Stimulated activated CD4-positive, alpha-beta T cell treated with anti-CD3 and anti-CD28 coated beads, Interleukin-1b, Interleukin-23, amount 100 ng/mL, for 24 hours (primary cell): ENCODE results near the gene GBP7.
"Not testable (repeated sequence)": the region's sequence is repeated elsewhere in the genome, so short reads cannot be mapped to it uniquely, and the experiment has no call there.

ENCODE experiments used
- DNase-seq, 4 experiments: peaks; one replicate each; pipeline ENCODE4 v3.0.0-alpha.2; 2020; ENCODE audit warnings: low read depth in 4 of 4, low spot score in 1 of 4

The GBP7 gene

DNA sequence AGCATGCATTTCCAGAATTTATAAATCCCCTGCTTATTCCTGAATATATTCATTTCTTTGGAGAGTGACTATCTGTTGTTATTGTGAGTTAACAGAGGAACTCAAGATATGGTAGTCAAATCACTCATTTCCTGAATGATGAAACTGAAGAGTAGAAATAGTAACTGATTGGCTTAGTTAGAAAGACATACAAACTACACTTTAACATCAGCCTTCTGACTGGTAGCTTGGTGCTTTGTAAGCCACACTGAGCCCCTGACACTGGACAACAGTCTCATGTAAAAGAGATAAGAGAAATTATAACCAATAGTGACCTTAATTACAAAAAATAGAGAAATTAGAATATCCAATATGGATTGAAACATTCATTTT lies 4.8 kb downstream of the GBP7 start:
- DNase-seq = no peak

DNA sequence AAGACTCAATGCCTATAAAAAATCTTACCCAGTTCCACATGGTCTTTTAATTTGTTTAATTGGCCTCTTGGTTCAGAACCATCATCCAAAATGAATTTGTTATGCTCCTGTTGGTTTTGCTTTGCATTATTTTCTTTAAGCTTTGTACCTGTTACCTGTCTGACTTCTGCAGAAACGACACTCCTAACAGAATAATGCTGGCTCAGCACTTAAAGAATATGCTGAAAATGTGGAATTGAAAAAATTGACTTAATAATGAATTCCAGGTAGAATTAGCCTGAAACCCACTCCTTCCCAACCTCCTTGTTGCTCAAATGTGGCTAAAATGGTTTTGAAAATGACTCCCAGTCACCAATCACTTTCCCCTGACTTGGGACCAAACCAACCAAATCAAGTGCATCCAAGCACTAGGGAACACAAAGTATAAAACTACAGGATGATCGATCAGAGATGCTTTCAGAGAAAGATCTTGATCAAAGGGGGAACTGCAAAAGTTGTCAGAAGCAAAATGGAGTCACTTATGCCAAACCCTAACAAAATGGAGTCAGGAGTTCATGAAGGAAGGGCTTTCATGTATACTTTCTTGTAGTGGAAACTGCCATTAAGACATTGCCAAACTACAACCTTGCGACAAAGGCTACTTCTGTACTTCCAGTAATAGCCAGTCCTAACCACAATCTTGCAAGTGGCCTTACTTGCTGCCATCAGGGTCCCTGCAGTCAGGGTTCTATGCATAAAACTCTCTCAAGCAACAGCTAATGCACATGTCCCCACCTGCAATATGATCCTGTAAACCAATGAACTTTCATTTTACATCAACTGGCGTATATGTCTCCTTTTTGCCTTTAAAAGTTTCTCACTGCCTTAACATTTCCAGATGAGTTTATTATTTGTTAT lies 5.4 kb downstream of the GBP7 start:
- DNase-seq = no peak

DNA sequence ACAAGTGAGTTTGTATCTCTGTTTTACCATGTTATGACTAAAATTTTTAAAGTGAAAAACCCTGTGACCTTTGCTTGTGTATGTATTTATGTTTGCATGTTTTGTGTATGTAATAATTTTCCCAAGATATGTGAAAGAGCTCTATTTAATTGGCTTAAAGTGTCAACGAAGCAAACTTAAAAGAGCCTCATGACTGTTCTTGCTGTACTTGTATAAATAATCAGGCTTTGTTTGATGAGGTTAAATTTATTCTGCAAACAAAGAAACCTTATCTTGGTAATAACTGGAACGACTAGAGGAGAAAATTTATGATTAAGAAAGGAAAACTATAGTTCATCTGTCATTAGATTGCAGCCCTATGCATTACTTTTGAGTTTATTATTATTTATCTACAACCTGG lies 6.6 kb downstream of the GBP7 start:
- DNase-seq = no peak

DNA sequence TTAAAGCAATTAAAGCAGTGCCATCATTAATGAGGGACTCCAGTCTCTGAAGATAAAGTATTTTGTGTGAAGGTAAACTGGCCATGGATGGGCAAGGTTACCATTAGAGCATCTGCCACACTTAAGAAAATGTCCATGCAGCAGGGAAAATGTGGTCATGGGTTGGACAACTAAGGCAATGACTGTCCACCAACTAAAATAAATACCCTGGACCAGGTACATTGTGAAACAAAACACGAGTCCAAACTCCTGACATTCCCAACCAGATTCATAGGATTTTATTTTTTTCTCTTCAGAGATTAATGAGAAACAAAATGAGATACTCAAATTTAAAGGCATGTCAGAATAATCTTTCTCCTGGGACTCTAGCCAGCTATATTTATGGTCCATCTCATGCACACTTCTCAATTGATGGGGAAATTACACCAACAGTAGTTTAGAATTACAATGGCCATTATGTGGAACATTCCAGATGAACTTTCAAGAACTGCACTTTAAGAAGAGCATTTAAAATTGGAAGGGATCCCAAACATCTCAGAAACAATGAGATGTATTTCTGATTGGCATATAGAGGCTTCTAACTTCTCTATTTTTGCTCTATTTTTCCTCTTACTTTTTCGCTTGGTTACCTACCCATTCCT lies 8.1 kb downstream of the GBP7 start:
- no peak for DNase-seq

DNA sequence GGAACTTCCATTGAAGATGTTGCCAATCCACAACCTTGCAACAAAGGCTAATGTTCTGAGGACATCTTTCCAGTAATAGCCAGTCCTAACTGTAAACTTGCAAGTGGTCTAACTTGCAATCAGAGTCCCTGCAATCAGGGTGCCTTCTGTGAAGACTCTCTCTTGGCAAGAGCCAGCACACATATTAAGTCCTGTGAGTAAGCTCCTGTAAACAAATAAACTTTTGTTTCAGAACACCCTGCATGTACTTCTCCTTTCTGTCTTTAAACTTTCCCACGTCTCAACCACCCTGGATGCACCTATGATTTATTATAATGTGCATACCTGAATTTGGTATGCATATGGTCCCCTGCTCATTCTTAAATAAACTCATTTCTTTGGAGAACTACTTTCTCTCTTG lies 9.1 kb downstream of the GBP7 start:
- DNase-seq = no peak

DNA sequence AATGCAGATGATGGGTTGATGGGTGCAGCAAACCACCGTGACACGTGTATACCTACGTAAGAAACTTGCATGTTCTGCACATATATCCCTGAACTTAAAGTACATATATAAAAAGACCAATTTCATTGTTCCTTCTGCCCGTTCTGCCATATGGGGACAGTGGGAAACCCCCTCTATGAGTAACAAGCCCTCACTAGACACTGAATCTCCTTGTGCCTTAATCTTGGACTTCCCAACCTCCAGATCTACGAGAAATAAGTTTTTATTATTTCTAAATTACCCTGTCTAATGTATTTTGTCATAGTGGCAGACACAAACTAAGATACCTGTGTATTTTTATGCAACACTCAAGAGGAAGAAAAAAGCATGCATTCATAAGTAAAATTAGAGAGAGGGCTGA lies 10.0 kb downstream of the GBP7 start:
- no peak for DNase-seq

DNA sequence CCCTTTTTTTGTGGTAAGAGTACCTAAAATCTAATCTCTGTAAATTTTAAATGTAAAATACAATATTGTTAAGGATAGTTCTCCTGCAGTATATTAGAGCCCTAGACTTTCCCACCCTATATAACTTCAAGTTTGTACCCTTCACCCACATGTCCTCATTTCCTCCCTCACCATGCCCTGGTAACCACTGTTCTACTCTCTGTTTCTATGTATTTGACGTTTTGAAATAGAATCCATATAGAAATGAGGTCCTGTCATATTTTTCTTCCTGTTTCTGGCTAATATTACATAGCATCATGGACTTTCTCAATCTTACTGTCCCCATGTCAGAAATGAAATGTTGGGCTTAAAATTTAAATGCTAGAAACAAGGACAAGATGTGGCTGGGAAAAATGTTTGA lies 24.8 kb downstream of the GBP7 start:
- DNase-seq = no peak

DNA sequence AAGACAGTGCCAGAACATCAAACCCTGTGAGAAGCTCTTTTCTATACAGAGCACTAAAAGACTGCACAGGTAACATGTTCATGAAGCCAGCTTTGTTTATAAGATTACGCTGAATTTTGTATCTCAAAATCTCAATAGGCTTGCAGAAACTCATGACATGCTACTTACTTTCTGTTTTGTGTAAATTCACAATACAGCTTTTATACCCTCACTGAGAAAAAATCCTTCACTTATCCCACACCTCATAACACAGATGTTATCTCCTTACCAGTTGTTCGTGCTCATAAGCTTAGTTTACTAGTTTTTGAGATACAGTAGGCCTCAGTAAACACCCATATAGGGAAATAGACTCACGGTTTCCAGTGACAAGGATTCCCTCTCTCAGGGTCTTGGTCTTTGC lies 25.8 kb downstream of the GBP7 start:
- no peak for DNase-seq

DNA sequence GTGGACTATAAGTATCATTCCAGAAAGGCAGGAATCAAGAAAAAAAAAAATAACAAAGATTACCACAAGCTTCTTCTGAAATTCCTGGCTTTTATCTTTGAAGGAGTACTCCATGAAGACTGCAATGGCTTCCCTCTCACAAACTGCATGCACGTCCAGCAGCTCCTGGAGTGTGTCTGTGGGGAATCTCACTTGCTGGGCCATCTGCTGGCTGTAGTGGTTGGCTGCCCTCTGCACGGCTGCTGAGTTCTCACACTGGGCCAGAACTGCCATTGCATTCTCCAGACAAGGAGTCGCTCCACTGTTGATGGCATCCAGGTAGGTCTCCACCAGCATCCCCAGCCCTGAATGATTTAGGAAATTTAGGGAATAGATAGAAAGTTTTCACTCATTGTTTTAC lies 26.6 kb downstream of the GBP7 start:
- DNase-seq = no peak

DNA sequence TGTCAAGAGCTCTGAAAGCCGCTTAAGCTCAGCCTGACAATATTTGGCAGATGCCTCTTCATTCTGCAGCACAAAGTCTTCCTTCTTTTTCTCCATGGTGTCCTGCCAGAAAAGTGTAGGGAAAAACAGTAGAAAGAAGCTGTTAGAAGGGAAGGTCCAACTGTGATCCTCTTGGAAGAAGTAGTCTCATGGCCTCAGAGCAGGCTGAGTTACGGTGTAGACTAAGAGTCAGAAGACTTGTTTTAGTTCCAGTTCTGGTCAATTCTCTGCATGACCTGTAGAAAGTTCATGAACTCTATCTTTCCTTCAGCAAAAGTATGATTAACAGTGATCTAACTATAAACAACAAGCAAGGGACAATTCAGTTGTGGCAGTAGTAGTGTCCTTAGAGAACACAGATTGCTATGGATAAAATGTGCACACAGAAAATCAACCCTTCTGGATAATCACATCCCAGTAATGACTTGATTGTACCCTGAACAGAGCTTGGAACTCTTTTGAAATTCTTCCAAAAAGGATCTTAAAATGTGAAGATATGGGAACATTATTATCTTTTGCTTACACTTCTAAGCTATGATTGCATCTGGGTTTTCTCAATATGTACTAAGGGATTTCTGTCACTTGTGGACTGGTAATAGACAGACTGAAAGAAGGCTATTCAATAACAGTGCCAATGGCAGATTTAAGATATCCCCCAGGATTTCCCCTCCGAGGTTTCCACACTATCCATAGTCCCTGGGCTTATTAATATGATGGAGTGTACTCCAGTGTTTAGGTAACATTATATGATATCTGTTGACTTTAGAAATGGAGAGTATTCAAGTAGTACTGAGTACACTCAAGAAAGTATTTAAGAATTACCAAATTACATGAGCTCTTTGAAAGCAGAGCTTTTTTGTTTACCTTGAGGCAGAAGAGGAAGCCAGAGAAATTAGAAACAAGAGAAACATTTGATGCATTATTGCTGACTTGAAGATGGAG lies 27.8 kb downstream of the GBP7 start:
- DNase-seq = no peak

DNA sequence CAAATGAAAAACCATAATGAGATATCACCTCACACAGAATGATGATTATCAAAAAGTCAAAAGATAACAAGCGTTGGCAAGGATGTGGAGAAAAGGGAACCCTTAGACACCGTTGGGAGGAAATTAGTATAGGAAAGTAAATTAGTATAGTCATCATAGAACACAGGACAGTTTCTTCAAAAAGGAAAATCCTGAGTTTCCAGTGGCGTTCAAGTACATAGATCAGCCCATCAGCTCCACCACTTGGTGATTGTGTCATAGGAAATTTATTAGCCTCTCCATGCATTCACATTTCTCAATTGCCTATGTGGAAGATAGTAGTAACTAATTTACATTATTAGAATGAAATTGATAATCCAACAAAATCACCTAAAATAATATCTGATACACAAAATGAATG lies 29.1 kb downstream of the GBP7 start:
- DNase-seq = no peak

DNA sequence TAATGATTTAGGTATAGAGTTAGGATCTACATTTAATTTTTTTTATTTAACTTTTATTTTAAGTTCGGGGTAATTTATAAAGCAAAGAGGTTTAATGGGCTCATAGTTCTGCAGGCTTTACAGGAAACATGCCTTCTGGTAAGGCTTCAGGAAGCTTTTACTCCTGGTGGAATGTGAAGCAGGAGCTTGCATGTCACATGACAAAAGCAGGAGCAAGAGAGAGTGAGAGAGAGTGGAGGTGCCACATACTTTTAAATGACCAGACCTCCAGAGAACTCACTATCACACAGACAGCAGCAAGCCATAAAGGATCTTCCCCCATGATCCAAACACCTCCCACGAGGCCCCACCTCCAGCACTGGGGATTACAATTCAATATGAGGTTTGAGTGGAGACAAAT lies 32.3 kb downstream of the GBP7 start:
- DNase-seq = no peak

DNA sequence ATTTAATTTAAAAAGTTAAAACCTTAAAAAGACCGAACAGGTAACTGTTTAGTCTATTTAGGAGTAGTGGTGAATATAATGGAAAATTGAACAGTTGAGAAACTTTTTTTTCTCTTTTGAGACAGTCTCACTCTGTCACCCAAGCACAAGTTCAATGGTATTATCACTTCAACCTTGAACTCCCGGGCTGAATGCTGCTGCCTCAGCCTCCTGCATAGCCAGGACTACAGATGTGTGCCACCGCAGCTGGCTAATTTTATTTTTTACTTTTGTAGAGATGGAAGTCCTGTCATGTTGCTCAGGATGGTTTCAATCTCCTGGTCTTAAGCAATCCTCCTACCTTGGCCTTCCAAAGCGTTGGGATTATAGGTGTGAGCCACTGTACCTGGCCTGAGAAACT lies 33.6 kb downstream of the GBP7 start:
- DNase-seq = no peak

DNA sequence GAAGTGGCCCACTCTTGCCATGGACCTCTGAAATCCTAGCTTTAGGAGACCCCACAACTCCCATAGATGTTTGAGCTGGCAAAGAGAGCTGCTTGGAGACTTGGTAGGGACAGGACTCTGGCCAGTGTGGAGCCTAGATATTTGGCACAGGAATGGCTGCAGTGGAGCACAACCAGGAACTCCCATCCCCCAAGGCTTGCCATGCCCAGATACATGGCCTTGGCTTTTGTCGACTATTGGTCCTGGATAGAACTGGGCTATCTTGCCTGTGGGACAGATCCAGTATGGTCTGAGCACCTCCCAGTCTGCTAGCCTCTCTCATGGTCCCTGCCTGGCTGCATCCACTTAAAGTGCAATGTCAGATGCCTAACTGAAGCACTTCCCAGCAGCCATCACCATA lies 42.1 kb downstream of the GBP7 start:
- DNase-seq = no peak

DNA sequence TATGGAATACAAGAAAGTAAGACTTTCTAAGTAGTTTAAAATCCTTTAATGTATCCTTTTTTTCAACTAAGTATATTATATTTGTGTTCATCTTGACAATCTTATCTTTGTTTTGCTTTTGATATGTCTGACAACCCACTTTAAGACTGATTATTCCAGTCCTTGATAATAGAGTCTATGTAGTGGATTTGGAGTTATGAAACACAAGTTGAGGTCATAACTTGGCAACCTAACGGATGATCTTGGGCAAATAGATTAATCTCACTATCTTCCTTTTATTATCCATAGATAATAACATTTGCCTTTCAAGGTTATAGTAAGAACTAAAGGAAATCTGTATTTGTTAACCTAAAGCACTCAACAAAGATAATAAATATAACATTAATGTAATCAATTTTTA lies 45.1 kb downstream of the GBP7 start:
- no peak for DNase-seq

DNA sequence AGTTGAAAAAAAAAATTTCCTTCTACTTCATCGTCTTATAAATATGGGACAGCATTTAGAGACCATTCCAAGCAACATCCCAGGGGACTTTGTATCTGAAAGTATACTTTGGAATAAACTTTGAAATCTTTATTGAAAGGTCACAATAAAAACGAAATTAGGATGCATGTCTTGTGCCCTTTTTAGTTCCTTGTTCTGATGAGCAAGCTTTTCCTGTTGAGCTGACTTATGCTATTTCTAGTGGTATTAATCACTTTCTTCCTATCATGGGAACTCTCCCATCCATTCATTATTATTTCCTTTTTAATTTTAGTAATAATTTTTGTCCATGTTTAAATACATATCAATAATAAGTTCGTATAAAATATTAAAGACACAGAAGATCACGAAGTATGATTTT lies 45.9 kb downstream of the GBP7 start:
- DNase-seq = no peak

DNA sequence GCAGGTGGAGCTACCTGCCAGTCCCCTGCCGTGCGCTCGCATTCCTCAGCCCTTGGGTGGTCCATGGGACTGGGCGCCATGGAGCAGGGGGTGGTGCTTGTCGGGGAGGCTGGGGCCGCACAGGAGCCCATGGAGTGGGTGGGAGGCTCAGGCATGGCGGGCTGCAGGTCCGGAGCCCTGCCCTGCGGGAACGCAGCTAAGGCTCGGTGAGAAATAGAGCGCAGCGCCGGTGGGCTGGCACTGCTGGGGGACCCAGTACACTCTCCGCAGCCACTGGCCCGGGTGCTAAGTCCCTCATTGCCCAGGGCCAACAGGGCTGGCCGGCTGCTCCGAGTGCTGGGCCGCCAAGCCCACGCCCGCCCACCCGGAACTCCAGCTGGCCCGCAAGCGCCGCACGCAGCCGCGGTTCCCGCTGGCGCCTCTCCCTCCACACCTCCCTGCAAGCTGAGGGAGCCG lies 47.8 kb downstream of the GBP7 start:
- not testable (repeated sequence) for DNase-seq

DNA sequence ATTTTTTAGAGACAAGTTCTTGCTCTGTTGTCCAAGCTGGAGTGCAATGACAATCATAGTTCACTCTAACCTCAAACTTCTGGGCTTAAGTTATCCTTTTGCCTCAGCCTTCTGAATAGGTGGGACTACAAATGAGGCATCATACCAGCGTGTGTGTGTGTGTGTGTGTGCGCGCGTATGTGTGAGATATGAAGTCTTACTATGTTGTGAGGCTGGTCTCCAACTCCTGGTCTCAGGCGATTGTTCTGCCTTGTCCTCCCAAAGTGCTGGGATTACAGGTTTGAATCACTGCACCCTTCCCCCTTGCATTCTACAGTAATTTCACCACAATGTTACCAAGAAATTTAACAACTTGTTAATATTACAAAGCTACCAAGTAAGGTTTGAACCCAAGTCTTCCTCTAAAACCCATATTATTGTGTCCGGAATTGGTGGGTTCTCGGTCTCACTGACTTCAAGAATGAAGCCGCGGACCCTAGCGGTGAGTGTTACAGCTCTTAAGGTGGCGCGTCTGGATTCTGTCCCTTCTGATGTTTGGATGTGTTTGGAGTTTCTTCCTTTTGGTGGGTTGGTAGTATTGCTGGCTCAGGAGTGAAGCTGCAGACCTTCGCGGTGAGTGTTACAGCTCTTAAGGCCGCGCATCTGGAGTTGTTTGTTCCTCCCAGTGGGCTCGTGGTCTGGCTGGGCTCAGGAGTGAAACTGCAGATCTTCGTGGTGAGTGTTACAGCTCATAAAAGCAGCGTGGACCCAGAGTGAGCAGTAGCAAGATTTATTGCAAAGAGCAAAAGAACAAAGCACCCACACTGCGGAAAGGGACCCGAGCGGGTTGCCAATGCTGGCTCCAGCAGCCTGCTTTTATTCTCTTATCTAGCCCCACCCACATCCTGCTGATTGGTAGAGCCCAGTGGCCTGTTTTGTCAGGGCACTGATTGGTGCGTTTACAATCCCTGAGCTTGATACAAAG lies 48.9 kb downstream of the GBP7 start:
- DNase-seq = peak; percentile 42 to 68 (median 54)

DNA sequence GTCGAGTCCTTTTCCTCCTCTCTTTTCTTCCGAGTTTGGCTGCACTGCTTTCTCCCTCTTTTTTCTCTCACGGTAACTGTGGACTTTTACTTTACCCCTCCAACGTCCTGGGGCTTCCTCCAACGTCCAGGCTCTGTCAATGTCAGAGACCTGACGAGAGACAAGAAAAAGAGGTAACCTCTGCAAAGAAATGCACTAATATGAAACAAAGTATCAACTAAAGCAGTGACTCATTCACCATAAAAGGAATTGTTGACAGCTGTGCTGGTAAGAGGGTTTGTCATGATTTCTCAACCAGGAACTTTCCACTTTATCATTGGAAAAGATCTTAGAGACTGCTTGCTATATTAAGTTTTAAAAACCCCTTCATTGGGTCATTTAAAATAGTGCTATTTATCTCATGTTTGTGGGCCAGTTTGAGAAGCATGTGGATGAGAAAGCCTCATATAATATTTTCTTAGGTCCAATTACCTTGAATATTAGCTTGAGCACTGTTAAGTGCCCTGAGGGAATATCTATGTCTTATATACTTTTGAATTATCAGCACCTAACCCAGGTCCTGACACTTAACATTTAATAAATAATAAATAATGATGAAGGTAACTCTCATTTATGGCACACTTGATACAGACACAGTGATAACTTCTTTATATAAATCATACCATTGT lies 49.8 kb downstream of the GBP7 start, which contains the start of gene GBP2:
Gene GBP2, minus strand, starts transcription at position 202 of the 668 bp plus-strand sequence. CDS start 4,148 bp downstream, outside the sequence.
- no peak for DNase-seq
